GM12891 (cell line): ENCODE measurements around the gene MOV10L1.
"Not testable (repeated sequence)": the region's sequence is repeated elsewhere in the genome, so short reads cannot be mapped to it uniquely, and the experiment has no call there.

Experiments
- PAX5 ChIP-seq: IDR thresholded peaks from 2 replicates; pipeline ENCODE4 v1.6.1; 2011; ENCODE audit warnings: low read length, moderate library complexity, mild to moderate bottlenecking; ENCODE audit not compliant: insufficient read depth, severe bottlenecking
- POLR2A ChIP-seq: IDR thresholded peaks from 2 replicates; pipeline ENCODE4 v1.6.1; 2011; ENCODE audit warnings: low read depth, low read length, control low read depth
- POLR2AphosphoS5 ChIP-seq: IDR thresholded peaks from 2 replicates; pipeline ENCODE4 v1.6.1; 2011; ENCODE audit warnings: low read depth, low read length, control low read depth
- SPI1 ChIP-seq: IDR thresholded peaks from 2 replicates; pipeline ENCODE4 v1.6.1; 2011; ENCODE audit warnings: low read depth, low read length, control low read depth
- TAF1 ChIP-seq: IDR thresholded peaks from 2 replicates; pipeline ENCODE4 v1.6.1; 2011; ENCODE audit warnings: low read depth, low read length, control low read depth

GRCh38 chr22:50086975-50087374 lies 2.8 kb upstream of the MOV10L1 start:
- not testable (repeated sequence) for TF ChIP-seq POLR2A, POLR2AphosphoS5, TAF1, PAX5, SPI1
